Smooth muscle cell (in vitro differentiated cells): ENCODE measurements around the gene RBP3. TPM values are rescaled to one million over a fixed set of nuclear protein-coding genes. Genes with fewer than 3 reads are reported as not detected.

Source experiments
- DNase-seq: peaks from one replicate; lab custom pipeline; 2025; ENCODE audit not compliant: unreplicated experiment; lab: John Stamatoyannopoulos, UW
- H2AFZ ChIP-seq: fragments of 200-600 bp; sonication (generic); 2 replicates; pipeline ENCODE4 v1.6.0; 2016; ENCODE audit warnings: antibody characterized with exemption, low read depth, mild to moderate bottlenecking
- H3F3A ChIP-seq: fragments of 200-600 bp; sonication (generic); 2 replicates; pipeline ENCODE4 v1.6.0; 2017; ENCODE audit warnings: antibody characterized with exemption, low read depth
- H3K27ac ChIP-seq: fragments of 200-600 bp; sonication (generic); 2 replicates; pipeline ENCODE4 v1.5.1; 2016; ENCODE audit warnings: low read depth, mild to moderate bottlenecking
- H3K27me3 ChIP-seq: fragments of 200-600 bp; sonication (generic); 2 replicates; pipeline ENCODE4 v1.6.1; 2016; ENCODE audit warnings: low read depth, mild to moderate bottlenecking
- H3K36me3 ChIP-seq: fragments of 200-600 bp; sonication (generic); 2 replicates; pipeline ENCODE4 v1.5.1; 2016; ENCODE audit warnings: low read depth
- H3K4me1 ChIP-seq: fragments of 200-600 bp; sonication (generic); 2 replicates; pipeline ENCODE4 v1.5.1; 2016; ENCODE audit warnings: low read depth
- H3K4me2 ChIP-seq: fragments of 200-600 bp; sonication (generic); 2 replicates; pipeline ENCODE4 v1.6.0; 2016; ENCODE audit warnings: mild to moderate bottlenecking
- H3K4me3 ChIP-seq: fragments of 200-600 bp; sonication (generic); 2 replicates; pipeline ENCODE4 v1.5.1; 2016; ENCODE audit warnings: mild to moderate bottlenecking
- H3K79me2 ChIP-seq: fragments of 200-600 bp; sonication (generic); 2 replicates; pipeline ENCODE4 v1.6.0; 2016; ENCODE audit warnings: low read depth, mild to moderate bottlenecking
- H3K9ac ChIP-seq: fragments of 200-600 bp; sonication (generic); 2 replicates; pipeline ENCODE4 v1.6.0; 2016; ENCODE audit warnings: low read depth
- H3K9me3 ChIP-seq: fragments of 200-600 bp; sonication (generic); replicated peaks from 2 replicates; pipeline ENCODE4 v1.5.1; 2016; ENCODE audit warnings: low read depth
- H4K20me1 ChIP-seq: fragments of 200-600 bp; sonication (generic); 2 replicates; pipeline ENCODE4 v1.6.0; 2016; ENCODE audit warnings: low read depth
- WGBS: methylation state at CpG from one replicate; pipeline ENCODE4 v1.1.7; 2016; ENCODE audit warnings: low lambda C conversion rate; 5-methylcytosine and 5-hydroxymethylcytosine counted together
- polyA plus RNA-seq: library from polyadenylated mRNA; unstranded; fragments of >200 nt; fragmentation: Nextera tagmentation; extraction: Ambion mirVana; gene quantifications from 2 replicates; pipeline ENCODE4 v1.2.1, GENCODE V29; 2016
- total RNA-seq: library from RNA; depleted of rRNA; stranded (reverse); fragments of >200 nt; gene quantifications from 2 replicates; pipeline ENCODE4 v1.2.3, GENCODE V29; 2014
- TF ChIP-seq, protein P1 (sequence below): fragments of 200-600 bp; sonication (generic); IDR thresholded peaks from 2 replicates; pipeline ENCODE4 v1.5.1; 2017; ENCODE audit warnings: borderline replicate concordance, mild to moderate bottlenecking, antibody characterized with exemption; ENCODE audit not compliant: insufficient read depth, poor library complexity, severe bottlenecking

RBP3 gene
- total and polyA plus RNA-seq, 2 experiments from 2014 or later, result not detected

DNA sequence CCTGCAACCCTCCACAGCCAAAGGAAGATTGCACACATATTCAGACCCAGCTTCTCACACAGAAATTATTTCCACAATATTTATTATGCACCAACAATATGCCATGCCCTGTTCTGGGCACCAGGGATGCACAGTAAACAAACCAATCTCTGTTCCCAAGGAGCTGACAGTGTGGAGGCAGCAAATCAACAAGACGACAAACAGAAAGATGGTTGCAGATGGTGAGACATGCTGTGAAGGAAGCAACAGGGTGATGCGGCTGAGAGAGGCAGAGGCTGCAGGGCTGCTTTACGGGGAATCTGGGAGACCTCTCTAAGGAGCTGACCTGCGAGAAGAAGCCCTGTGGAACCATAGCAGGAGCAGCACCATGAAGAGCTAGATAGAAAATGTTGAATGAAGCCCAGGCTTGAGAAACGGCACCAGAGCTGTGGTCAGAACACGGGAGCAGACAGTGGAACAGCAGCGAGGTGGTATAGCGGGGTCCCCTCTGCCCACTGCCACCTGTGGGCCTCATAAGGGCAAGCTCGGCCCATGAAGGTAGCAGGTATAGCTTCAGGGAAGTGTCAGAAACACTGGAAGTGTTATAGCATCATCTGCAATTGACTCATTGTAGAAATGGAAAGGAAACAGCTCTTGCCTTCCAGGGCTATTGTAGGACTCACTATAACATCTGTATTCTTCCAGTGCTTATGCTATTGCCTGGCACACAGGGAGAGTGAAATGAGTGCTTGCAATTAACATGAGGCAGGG is 17.4 kb downstream of the RBP3 start:
- Histone ChIP-seq H3K36me3 (no peaks in the 10 kb centered on the region), H3K9ac (no peak overlapping the region), H3K27ac (no peak overlapping the region), H4K20me1 (no peaks in the 10 kb centered on the region), H3K27me3 (no peaks in the 10 kb centered on the region), H3K79me2 (no peaks in the 10 kb centered on the region), H3K9me3 (no peaks in the 10 kb centered on the region), H2AFZ (no peak overlapping the region), H3F3A (no peaks in the 10 kb centered on the region), H3K4me1 (no peaks in the 10 kb centered on the region), H3K4me3 (no peak overlapping the region), H3K4me2 (no peak overlapping the region)
- WGBS, result 91% methylated on average over 9 of the region's 9 CpGs
- TF ChIP-seq, protein P1, sequence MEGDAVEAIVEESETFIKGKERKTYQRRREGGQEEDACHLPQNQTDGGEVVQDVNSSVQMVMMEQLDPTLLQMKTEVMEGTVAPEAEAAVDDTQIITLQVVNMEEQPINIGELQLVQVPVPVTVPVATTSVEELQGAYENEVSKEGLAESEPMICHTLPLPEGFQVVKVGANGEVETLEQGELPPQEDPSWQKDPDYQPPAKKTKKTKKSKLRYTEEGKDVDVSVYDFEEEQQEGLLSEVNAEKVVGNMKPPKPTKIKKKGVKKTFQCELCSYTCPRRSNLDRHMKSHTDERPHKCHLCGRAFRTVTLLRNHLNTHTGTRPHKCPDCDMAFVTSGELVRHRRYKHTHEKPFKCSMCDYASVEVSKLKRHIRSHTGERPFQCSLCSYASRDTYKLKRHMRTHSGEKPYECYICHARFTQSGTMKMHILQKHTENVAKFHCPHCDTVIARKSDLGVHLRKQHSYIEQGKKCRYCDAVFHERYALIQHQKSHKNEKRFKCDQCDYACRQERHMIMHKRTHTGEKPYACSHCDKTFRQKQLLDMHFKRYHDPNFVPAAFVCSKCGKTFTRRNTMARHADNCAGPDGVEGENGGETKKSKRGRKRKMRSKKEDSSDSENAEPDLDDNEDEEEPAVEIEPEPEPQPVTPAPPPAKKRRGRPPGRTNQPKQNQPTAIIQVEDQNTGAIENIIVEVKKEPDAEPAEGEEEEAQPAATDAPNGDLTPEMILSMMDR, result no peak
- no peak for DNase-seq

DNA sequence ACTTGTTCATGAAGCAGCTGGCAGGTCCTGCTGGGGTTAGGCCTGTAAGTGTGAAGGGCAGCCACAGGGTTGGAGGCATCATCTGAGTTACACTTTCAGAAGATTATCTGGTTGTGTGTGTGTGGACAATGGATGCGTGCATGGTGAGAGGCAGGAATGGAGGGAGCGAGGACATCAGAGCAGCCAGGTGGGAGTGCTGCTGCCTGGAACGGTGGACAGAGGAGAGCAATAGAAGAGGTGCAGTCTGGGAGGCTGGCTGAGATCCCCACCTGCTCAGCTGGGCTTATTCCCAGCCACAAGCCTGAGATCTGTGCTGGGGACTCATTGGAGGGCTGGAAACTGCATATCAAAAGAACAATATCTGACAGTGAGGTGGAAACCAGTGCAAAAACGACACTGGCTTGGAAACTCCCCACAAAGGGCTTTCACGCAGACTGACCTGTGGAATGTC is 18.0 kb downstream of the RBP3 start:
- TF ChIP-seq, protein P1, result no peak
- no peak overlapping the region for H3K9ac ChIP-seq
- no peak for DNase-seq
- H2AFZ ChIP-seq, result no peak overlapping the region
- H3K4me3 ChIP-seq, result no peak overlapping the region
- no peaks in the 10 kb centered on the region for H4K20me1 ChIP-seq
- no peaks in the 10 kb centered on the region for H3K9me3 ChIP-seq
- H3K27ac ChIP-seq, result no peak overlapping the region
- no peaks in the 10 kb centered on the region for H3F3A ChIP-seq
- no peak overlapping the region for H3K4me2 ChIP-seq
- no peaks in the 10 kb centered on the region for H3K36me3 ChIP-seq
- no peaks in the 10 kb centered on the region for H3K27me3 ChIP-seq
- no peaks in the 10 kb centered on the region for H3K4me1 ChIP-seq
- 90% methylated on average over 5 of the region's 5 CpGs for WGBS
- no peaks in the 10 kb centered on the region for H3K79me2 ChIP-seq

DNA sequence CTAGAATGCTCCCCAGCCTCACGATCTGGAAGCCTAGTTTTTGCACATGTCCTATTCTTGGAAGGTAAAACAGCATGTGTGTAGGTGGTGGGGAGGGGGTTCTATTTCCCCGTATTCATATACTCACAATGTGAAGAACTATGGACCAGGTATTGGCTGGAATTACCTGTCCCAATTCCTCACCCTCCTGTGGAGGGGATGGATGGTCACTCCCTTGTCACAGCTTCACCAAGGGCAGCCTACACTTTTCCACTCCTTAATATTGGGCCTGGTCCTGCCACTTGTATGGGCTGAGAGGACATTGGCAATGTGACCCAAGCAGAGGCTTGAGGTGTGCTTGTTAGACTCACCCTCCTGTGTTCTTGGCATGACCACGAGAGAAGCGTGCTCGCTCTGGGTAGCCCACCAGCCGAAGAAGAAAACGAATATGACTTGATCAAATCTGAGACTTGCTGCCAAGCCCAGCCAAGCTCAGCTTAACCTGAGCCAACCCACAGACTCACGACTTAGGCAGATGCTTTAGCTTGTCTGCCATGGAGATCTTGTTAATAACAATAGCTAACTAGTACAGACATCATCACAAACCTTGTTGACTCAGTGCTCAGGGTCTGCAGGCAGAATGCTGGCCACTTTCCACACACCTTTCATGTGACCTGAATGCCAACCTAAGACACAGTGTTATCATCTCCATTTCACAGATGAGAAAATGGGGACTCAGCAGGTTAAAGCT is 18.7 kb downstream of the RBP3 start:
- Histone ChIP-seq H2AFZ (no peak overlapping the region), H3K9me3 (no peaks in the 10 kb centered on the region), H3K4me1 (no peaks in the 10 kb centered on the region), H3K27me3 (no peaks in the 10 kb centered on the region), H3K79me2 (no peaks in the 10 kb centered on the region), H3F3A (no peaks in the 10 kb centered on the region), H3K36me3 (no peaks in the 10 kb centered on the region), H3K4me3 (no peak overlapping the region), H3K4me2 (no peak overlapping the region), H3K27ac (no peak overlapping the region), H4K20me1 (no peaks in the 10 kb centered on the region), H3K9ac (no peak overlapping the region)
- TF ChIP-seq, protein P1, result no peak
- no peak for DNase-seq
- 89% methylated on average over 8 of the region's 8 CpGs for WGBS
